Ishikawa (cell line): ENCODE measurements around the gene ATP11A.

ENCODE experiments used
- CEBPB ChIP-seq: IDR thresholded peaks from 2 replicates; pipeline ENCODE4 v1.6.1; 2012
- CREB1 ChIP-seq: IDR thresholded peaks from 2 replicates; pipeline ENCODE4 v1.6.1; 2012; ENCODE audit warnings: low read depth
- EGR1 ChIP-seq: IDR thresholded peaks from 2 replicates; pipeline ENCODE4 v1.6.1; 2012
- EP300 ChIP-seq: IDR thresholded peaks from 2 replicates; pipeline ENCODE4 v1.6.1; 2012; ENCODE audit warnings: borderline replicate concordance
- FOXM1 ChIP-seq: IDR thresholded peaks from 2 replicates; pipeline ENCODE4 v1.6.1; 2012; ENCODE audit warnings: low read depth, borderline replicate concordance
- MAX ChIP-seq: IDR thresholded peaks from 2 replicates; pipeline ENCODE4 v1.6.1; 2012
- RAD21 ChIP-seq: IDR thresholded peaks from 2 replicates; pipeline ENCODE4 v1.6.1; 2012; ENCODE audit warnings: low read depth
- REST ChIP-seq: IDR thresholded peaks from 2 replicates; pipeline ENCODE4 v1.6.1; 2012; ENCODE audit warnings: low read depth, mild to moderate bottlenecking
- TAF1 ChIP-seq: IDR thresholded peaks from 2 replicates; pipeline ENCODE4 v1.6.1; 2012; ENCODE audit warnings: low read depth, mild to moderate bottlenecking
- TCF12 ChIP-seq: IDR thresholded peaks from 2 replicates; pipeline ENCODE4 v1.6.1; 2012; ENCODE audit warnings: low read depth
- TEAD4 ChIP-seq: IDR thresholded peaks from 2 replicates; pipeline ENCODE4 v1.6.1; 2012
- USF1 ChIP-seq: IDR thresholded peaks from 2 replicates; pipeline ENCODE4 v1.6.1; 2012
- YY1 ChIP-seq: IDR thresholded peaks from 2 replicates; pipeline ENCODE4 v1.6.1; 2012; ENCODE audit warnings: low read depth
- ZBTB7A ChIP-seq: IDR thresholded peaks from 2 replicates; pipeline ENCODE4 v1.6.1; 2012; ENCODE audit warnings: low read depth

Gene ATP11A

GRCh38 chr13:112699322-112699918 lies 9.6 kb downstream of the ATP11A start:
- TF ChIP-seq USF1 (no peak), YY1 (no peak), TCF12 (no peak)

GRCh38 chr13:112700291-112701060 lies 10.6 kb downstream of the ATP11A start:
- TF ChIP-seq CEBPB (no peak), EP300 (no peak), YY1 (no peak), TCF12 (no peak), USF1 (no peak), RAD21 (no peak), CREB1 (no peak), MAX (no peak), ZBTB7A (no peak), TAF1 (no peak), EGR1 (no peak), REST (no peak)

GRCh38 chr13:112702341-112702985 lies 12.6 kb downstream of the ATP11A start:
- TF ChIP-seq REST (no peak), ZBTB7A (no peak)

- TF ChIP-seq REST: no peak
- TF ChIP-seq CREB1: no peak
- TF ChIP-seq RAD21: no peak
- TF ChIP-seq EP300: no peak
- no peak for TF ChIP-seq ZBTB7A
- no peak for TF ChIP-seq CEBPB
- no peak for TF ChIP-seq MAX
- no peak for TF ChIP-seq EGR1
- TF ChIP-seq TCF12: no peak
- TF ChIP-seq TEAD4: no peak
- TF ChIP-seq YY1: no peak
- TF ChIP-seq TAF1: no peak
- no peak for TF ChIP-seq FOXM1
Observed at GRCh38 chr13:112702986-112703379, 13.1 kb downstream of the ATP11A start.
